ENCODE data around the gene SLC35B1.

SLC35B1 gene

GRCh38 chr17:49753959-49754391 is 46.2 kb upstream of the SLC35B1 start:
- Histone ChIP-seq H4K12ac (ENCODE audit: low read depth, low read length) (no peak overlapping the region), H3K79me1 (ENCODE audit: low read length) (no peaks in the 10 kb centered on the region), H3K4me1 (ENCODE audit: control insufficient read depth in 1 of 2, insufficient read depth in 2 of 2, low read length in 2 of 2) (no peaks in the 10 kb centered on the region), H2BK120ac (ENCODE audit: insufficient read depth, low read length, poor library complexity) (no peak overlapping the region), H2BK5ac (ENCODE audit: low read depth, low read length, poor library complexity) (no peak overlapping the region), H3K4me2 (ENCODE audit: low read length) (no peak overlapping the region), H3K36me3 (ENCODE audit: control insufficient read depth in 1 of 2, insufficient read depth in 2 of 2, low read length in 2 of 2) (peaks cover 0 to under 1% of the 10 kb centered on the region in 2 experiments), H3K27me3 (ENCODE audit: insufficient read depth, low read length) (no peaks in the 10 kb centered on the region), H3K9ac (ENCODE audit: low read length) (no peak overlapping the region), H4K8ac (ENCODE audit: low read depth, low read length) (no peak overlapping the region), H2AFZ (ENCODE audit: insufficient read depth, low read length, poor library complexity) (no peak overlapping the region), H4K91ac (ENCODE audit: low read depth, low read length) (no peak overlapping the region), H2AK5ac (ENCODE audit: low read length) (no peak overlapping the region), H3K4me3 (ENCODE audit: low read depth, low read length) (no peak overlapping the region), H3K9me3 (ENCODE audit: insufficient read depth, low read depth, low read length) (no peaks in the 10 kb centered on the region), H2BK12ac (ENCODE audit: low read length) (no peak overlapping the region), H3K23ac (ENCODE audit: low read length) (no peak overlapping the region), H3K79me2 (ENCODE audit: control insufficient read depth, insufficient read depth, low read length, poor library complexity) (no peaks in the 10 kb centered on the region), H3K4ac (ENCODE audit: low read depth, low read length) (no peak overlapping the region), H3K14ac (ENCODE audit: low read length) (no peak overlapping the region), H3K18ac (ENCODE audit: low read length) (no peak overlapping the region), H3K27ac (ENCODE audit: low read depth, low read length) (no peak overlapping the region)
- DNase-seq = no peak
- WGBS (ENCODE audit: extremely low coverage, insufficient coverage, insufficient read length) = no CpG with 5 or more reads among the region's 8 CpGs

- Histone ChIP-seq H4K12ac (ENCODE audit: low read depth, low read length) (no peak overlapping the region), H2BK120ac (ENCODE audit: insufficient read depth, low read length, poor library complexity) (no peak overlapping the region), H3K4me1 (ENCODE audit: control insufficient read depth in 1 of 2, insufficient read depth in 2 of 2, low read length in 2 of 2) (no peaks in the 10 kb centered on the region), H2AK5ac (ENCODE audit: low read length) (no peak overlapping the region), H3K23ac (ENCODE audit: low read length) (no peak overlapping the region), H4K91ac (ENCODE audit: low read depth, low read length) (no peak overlapping the region), H2BK5ac (ENCODE audit: low read depth, low read length, poor library complexity) (no peak overlapping the region), H3K4me3 (ENCODE audit: low read depth, low read length) (no peak overlapping the region), H3K9ac (ENCODE audit: low read length) (peak overlapping the region; percentile 35), H3K79me2 (ENCODE audit: control insufficient read depth, insufficient read depth, low read length, poor library complexity) (no peaks in the 10 kb centered on the region), H2BK12ac (ENCODE audit: low read length) (no peak overlapping the region), H4K8ac (ENCODE audit: low read depth, low read length) (no peak overlapping the region), H3K4ac (ENCODE audit: low read depth, low read length) (no peak overlapping the region), H3K79me1 (ENCODE audit: low read length) (no peaks in the 10 kb centered on the region), H3K18ac (ENCODE audit: low read length) (no peak overlapping the region), H3K14ac (ENCODE audit: low read length) (no peak overlapping the region), H3K4me2 (ENCODE audit: low read length) (no peak overlapping the region), H3K9me3 (ENCODE audit: insufficient read depth, low read depth, low read length) (no peaks in the 10 kb centered on the region), H2AFZ (ENCODE audit: insufficient read depth, low read length, poor library complexity) (no peak overlapping the region), H3K27ac (ENCODE audit: low read depth, low read length) (no peak overlapping the region), H3K27me3 (ENCODE audit: insufficient read depth, low read length) (no peaks in the 10 kb centered on the region), H3K36me3 (ENCODE audit: control insufficient read depth in 1 of 2, insufficient read depth in 2 of 2, low read length in 2 of 2) (peaks cover 0 to 2% of the 10 kb centered on the region in 2 experiments)
- DNase-seq = no peak
- WGBS (ENCODE audit: extremely low coverage, insufficient coverage, insufficient read length) = no CpG with 5 or more reads among the region's 3 CpGs
Observed at GRCh38 chr17:49752508-49752907, 44.7 kb upstream of the SLC35B1 start.

DNA sequence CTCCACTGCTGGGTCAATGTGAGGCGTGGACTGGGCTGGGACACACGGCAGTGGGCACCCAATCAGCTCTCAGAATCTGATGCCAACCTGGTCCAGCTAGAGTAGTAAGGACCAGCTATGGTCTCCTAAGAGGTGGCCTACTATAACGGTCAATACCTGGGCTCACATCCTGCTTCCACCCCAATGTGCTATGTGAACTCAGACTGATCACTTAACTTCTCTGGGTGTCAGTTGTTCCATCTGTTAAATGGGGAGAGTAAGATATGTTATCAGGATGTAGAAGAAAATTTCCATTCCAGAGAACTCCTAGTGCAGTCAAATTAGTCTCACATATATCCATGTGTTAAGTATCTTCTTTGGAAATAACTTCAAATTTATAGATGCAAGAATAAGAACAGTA is 42.0 kb upstream of the SLC35B1 start:
- no peak overlapping the region for H2BK5ac ChIP-seq (ENCODE audit: low read depth, low read length, poor library complexity)
- H3K4me1 ChIP-seq (ENCODE audit: control insufficient read depth in 1 of 2, insufficient read depth in 2 of 2, low read length in 2 of 2) = no peaks in the 10 kb centered on the region
- H2AK5ac ChIP-seq (ENCODE audit: low read length) = no peak overlapping the region
- H4K91ac ChIP-seq (ENCODE audit: low read depth, low read length) = no peak overlapping the region
- no peaks in the 10 kb centered on the region for H3K27me3 ChIP-seq (ENCODE audit: insufficient read depth, low read length)
- H3K79me2 ChIP-seq (ENCODE audit: control insufficient read depth, insufficient read depth, low read length, poor library complexity) = no peaks in the 10 kb centered on the region
- H3K36me3 ChIP-seq (ENCODE audit: control insufficient read depth in 1 of 2, insufficient read depth in 2 of 2, low read length in 2 of 2) = peaks cover 0 to 2% of the 10 kb centered on the region in 2 experiments
- DNase-seq = no peak
- no peak overlapping the region for H3K4ac ChIP-seq (ENCODE audit: low read depth, low read length)
- H4K12ac ChIP-seq (ENCODE audit: low read depth, low read length) = no peak overlapping the region
- H3K4me2 ChIP-seq (ENCODE audit: low read length) = no peak overlapping the region
- no peak overlapping the region for H3K9ac ChIP-seq (ENCODE audit: low read length)
- no peaks in the 10 kb centered on the region for H3K9me3 ChIP-seq (ENCODE audit: insufficient read depth, low read depth, low read length)
- no peak overlapping the region for H4K8ac ChIP-seq (ENCODE audit: low read depth, low read length)
- no peak overlapping the region for H3K4me3 ChIP-seq (ENCODE audit: low read depth, low read length)
- WGBS (ENCODE audit: extremely low coverage, insufficient coverage, insufficient read length) = no CpG with 5 or more reads among the region's 3 CpGs
- H3K18ac ChIP-seq (ENCODE audit: low read length) = no peak overlapping the region
- H3K14ac ChIP-seq (ENCODE audit: low read length) = no peak overlapping the region
- no peak overlapping the region for H2AFZ ChIP-seq (ENCODE audit: insufficient read depth, low read length, poor library complexity)
- no peaks in the 10 kb centered on the region for H3K79me1 ChIP-seq (ENCODE audit: low read length)
- no peak overlapping the region for H3K27ac ChIP-seq (ENCODE audit: low read depth, low read length)
- no peak overlapping the region for H2BK120ac ChIP-seq (ENCODE audit: insufficient read depth, low read length, poor library complexity)
- no peak overlapping the region for H2BK12ac ChIP-seq (ENCODE audit: low read length)
- no peak overlapping the region for H3K23ac ChIP-seq (ENCODE audit: low read length)

GRCh38 chr17:49748791-49749190 is 41.0 kb upstream of the SLC35B1 start:
- no peaks in the 10 kb centered on the region for H3K79me1 ChIP-seq (ENCODE audit: low read length)

More at GRCh38 chr17:49748791-49749190, 41.0 kb upstream of the SLC35B1 start:
- H2AFZ ChIP-seq (ENCODE audit: insufficient read depth, low read length, poor library complexity) = no peak overlapping the region
- H3K4ac ChIP-seq (ENCODE audit: low read depth, low read length) = no peak overlapping the region
- H3K4me3 ChIP-seq (ENCODE audit: low read depth, low read length) = no peak overlapping the region
- no peak overlapping the region for H3K9ac ChIP-seq (ENCODE audit: low read length)
- no peak overlapping the region for H2BK120ac ChIP-seq (ENCODE audit: insufficient read depth, low read length, poor library complexity)
- H3K18ac ChIP-seq (ENCODE audit: low read length) = no peak overlapping the region
- H4K91ac ChIP-seq (ENCODE audit: low read depth, low read length) = no peak overlapping the region
- H3K9me3 ChIP-seq (ENCODE audit: insufficient read depth, low read depth, low read length) = no peaks in the 10 kb centered on the region
- H3K27ac ChIP-seq (ENCODE audit: low read depth, low read length) = no peak overlapping the region
- DNase-seq = no peak
- H3K4me1 ChIP-seq (ENCODE audit: control insufficient read depth in 1 of 2, insufficient read depth in 2 of 2, low read length in 2 of 2) = no peaks in the 10 kb centered on the region
- no peaks in the 10 kb centered on the region for H3K27me3 ChIP-seq (ENCODE audit: insufficient read depth, low read length)
- H3K14ac ChIP-seq (ENCODE audit: low read length) = no peak overlapping the region
- H3K4me2 ChIP-seq (ENCODE audit: low read length) = no peak overlapping the region
- no peak overlapping the region for H4K12ac ChIP-seq (ENCODE audit: low read depth, low read length)
- no peak overlapping the region for H2BK5ac ChIP-seq (ENCODE audit: low read depth, low read length, poor library complexity)
- H4K8ac ChIP-seq (ENCODE audit: low read depth, low read length) = no peak overlapping the region
- no peak overlapping the region for H2BK12ac ChIP-seq (ENCODE audit: low read length)
- no CpG with 5 or more reads among the region's 7 CpGs for WGBS (ENCODE audit: extremely low coverage, insufficient coverage, insufficient read length)
- no peaks in the 10 kb centered on the region for H3K79me2 ChIP-seq (ENCODE audit: control insufficient read depth, insufficient read depth, low read length, poor library complexity)
- H3K36me3 ChIP-seq (ENCODE audit: control insufficient read depth in 1 of 2, insufficient read depth in 2 of 2, low read length in 2 of 2) = peaks cover 0 to 2% of the 10 kb centered on the region in 2 experiments
- H3K23ac ChIP-seq (ENCODE audit: low read length) = no peak overlapping the region
- no peak overlapping the region for H2AK5ac ChIP-seq (ENCODE audit: low read length)
